ENCODE measurements around the gene CTNNA1.
A peak's percentile ranks its signal among the peaks of the same experiment; 100 is the strongest.

Gene CTNNA1

DNA sequence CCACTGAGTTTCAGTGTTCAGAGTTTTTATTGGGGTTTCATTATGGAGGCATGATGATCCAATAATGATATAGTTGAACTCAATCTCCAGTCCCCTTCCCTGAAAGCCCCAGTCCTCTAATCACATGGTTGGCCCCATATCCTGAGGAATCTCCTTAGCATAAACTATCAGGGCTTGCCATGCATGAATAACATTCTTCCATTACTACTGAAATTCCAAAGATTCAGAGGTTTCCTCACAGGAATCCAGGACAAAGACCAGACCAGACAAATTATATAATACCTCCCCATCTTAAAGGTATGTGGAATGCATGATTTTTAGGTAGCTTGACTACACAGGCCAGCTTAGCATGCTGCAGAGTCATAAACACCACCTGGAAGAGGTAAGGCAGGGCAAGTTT is 137.4 kb downstream of the CTNNA1 start:
- H3K27me3 Mint-ChIP-seq (ENCODE audit: low read depth) = no peaks in the 10 kb centered on the region
- H3K36me3 Mint-ChIP-seq (ENCODE audit: low read depth) = peaks cover 74% of the 10 kb centered on the region
- peak overlapping the region in 1 of 3 experiments; percentile 49 for H3K27ac Mint-ChIP-seq
- H3K4me3 Mint-ChIP-seq = no peak overlapping the region
- TF ChIP-seq, protein P1, sequence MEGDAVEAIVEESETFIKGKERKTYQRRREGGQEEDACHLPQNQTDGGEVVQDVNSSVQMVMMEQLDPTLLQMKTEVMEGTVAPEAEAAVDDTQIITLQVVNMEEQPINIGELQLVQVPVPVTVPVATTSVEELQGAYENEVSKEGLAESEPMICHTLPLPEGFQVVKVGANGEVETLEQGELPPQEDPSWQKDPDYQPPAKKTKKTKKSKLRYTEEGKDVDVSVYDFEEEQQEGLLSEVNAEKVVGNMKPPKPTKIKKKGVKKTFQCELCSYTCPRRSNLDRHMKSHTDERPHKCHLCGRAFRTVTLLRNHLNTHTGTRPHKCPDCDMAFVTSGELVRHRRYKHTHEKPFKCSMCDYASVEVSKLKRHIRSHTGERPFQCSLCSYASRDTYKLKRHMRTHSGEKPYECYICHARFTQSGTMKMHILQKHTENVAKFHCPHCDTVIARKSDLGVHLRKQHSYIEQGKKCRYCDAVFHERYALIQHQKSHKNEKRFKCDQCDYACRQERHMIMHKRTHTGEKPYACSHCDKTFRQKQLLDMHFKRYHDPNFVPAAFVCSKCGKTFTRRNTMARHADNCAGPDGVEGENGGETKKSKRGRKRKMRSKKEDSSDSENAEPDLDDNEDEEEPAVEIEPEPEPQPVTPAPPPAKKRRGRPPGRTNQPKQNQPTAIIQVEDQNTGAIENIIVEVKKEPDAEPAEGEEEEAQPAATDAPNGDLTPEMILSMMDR (IDR thresholded peaks at IDR 0.05; ENCODE audit: unreplicated experiment in 3 of 3) = no peak
- peaks cover 3% of the 10 kb centered on the region for H3K9me3 Mint-ChIP-seq
- H3K4me1 Mint-ChIP-seq = peaks cover under 1% of the 10 kb centered on the region

DNA sequence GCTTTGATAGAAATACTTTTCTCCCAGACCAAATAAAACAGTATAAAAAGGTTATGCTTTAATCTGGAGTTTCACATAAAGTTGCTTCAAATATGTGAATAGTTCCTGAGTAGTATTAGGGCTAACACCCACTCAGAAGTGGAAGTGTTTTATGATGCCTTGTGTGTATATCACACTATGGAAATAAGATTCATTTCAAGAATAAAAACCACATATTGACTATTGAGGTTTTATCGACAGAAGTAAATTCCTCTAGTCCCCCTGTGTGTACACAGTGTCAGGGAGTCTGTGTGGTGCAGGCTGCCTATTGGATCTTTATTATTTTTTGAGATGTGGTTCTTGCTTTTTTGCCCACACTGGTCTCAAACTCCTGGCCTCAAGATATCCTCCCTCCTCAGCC is 142.7 kb downstream of the CTNNA1 start:
- H3K4me1 Mint-ChIP-seq = peaks cover 8% of the 10 kb centered on the region
- peak overlapping the region in 1 of 3 experiments; percentile 11 for H3K27ac Mint-ChIP-seq
- peaks cover 3% of the 10 kb centered on the region for H3K9me3 Mint-ChIP-seq
- H3K4me3 Mint-ChIP-seq = no peak overlapping the region
- TF ChIP-seq, protein P1 (IDR thresholded peaks at IDR 0.05; ENCODE audit: unreplicated experiment in 3 of 3) = no peak
- H3K27me3 Mint-ChIP-seq (ENCODE audit: low read depth) = no peaks in the 10 kb centered on the region
- peaks cover 79% of the 10 kb centered on the region for H3K36me3 Mint-ChIP-seq (ENCODE audit: low read depth)

DNA sequence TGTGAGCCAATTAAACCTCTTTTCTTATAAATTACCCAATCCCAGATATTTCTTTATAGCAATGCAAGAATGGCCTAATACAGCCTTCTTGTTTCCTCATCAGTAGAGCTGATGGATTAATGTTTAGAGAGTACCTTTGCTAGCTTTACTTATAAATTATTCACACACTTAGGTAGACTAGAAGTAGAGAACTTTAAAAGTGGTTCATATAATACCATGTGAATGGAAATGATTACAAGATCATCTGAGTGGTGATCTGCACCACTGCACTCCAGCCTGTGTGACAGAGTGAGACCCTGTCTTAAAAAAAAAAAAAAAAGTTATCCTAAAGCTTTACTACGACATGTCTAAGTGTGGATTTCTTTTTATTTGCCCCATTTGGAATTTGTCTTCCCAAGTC is 145.1 kb downstream of the CTNNA1 start:
- H3K4me1 Mint-ChIP-seq = peaks cover 11% of the 10 kb centered on the region
- no peaks in the 10 kb centered on the region for H3K9me3 Mint-ChIP-seq
- no peak overlapping the region for H3K4me3 Mint-ChIP-seq
- peak overlapping the region in 2 of 3 experiments; percentile 33 to 67 for H3K27ac Mint-ChIP-seq
- no peaks in the 10 kb centered on the region for H3K27me3 Mint-ChIP-seq (ENCODE audit: low read depth)
- TF ChIP-seq, protein P1 (IDR thresholded peaks at IDR 0.05; ENCODE audit: unreplicated experiment in 3 of 3) = no peak
- H3K36me3 Mint-ChIP-seq (ENCODE audit: low read depth) = peaks cover 84% of the 10 kb centered on the region

GRCh38 chr5:138898742-138899141 is 145.5 kb downstream of the CTNNA1 start:
- peaks cover 11% of the 10 kb centered on the region for H3K4me1 Mint-ChIP-seq

GRCh38 chr5:138900281-138900965 is 147.2 kb downstream of the CTNNA1 start:
- no peak overlapping the region for H3K4me3 Mint-ChIP-seq
- H3K36me3 Mint-ChIP-seq (ENCODE audit: low read depth) = peaks cover 85% of the 10 kb centered on the region
- H3K27me3 Mint-ChIP-seq (ENCODE audit: low read depth) = no peaks in the 10 kb centered on the region
- TF ChIP-seq, protein P1 (IDR thresholded peaks at IDR 0.05; ENCODE audit: unreplicated experiment in 3 of 3) = no peak
- no peaks in the 10 kb centered on the region for H3K9me3 Mint-ChIP-seq
- H3K4me1 Mint-ChIP-seq = peaks cover 11% of the 10 kb centered on the region
- peak overlapping the region in 2 of 3 experiments; percentile 44 to 60 for H3K27ac Mint-ChIP-seq

More at GRCh38 chr5:138898742-138899141, 145.5 kb downstream of the CTNNA1 start:
- Mint-ChIP-seq H3K27ac (peak overlapping the region in 1 of 3 experiments; percentile 40), H3K27me3 (ENCODE audit: low read depth) (no peaks in the 10 kb centered on the region), H3K4me3 (no peak overlapping the region), H3K9me3 (no peaks in the 10 kb centered on the region), H3K36me3 (ENCODE audit: low read depth) (peaks cover 85% of the 10 kb centered on the region)
- TF ChIP-seq, protein P1 (IDR thresholded peaks at IDR 0.05; ENCODE audit: unreplicated experiment in 3 of 3) = no peak

- Mint-ChIP-seq H3K4me1 (peaks cover 11% of the 10 kb centered on the region), H3K27me3 (ENCODE audit: low read depth) (no peaks in the 10 kb centered on the region), H3K4me3 (no peak overlapping the region), H3K36me3 (ENCODE audit: low read depth) (peaks cover 90% of the 10 kb centered on the region), H3K27ac (peak overlapping the region; percentile 9 to 50 (median 13)), H3K9me3 (no peaks in the 10 kb centered on the region)
- TF ChIP-seq, protein P1 (IDR thresholded peaks at IDR 0.05; ENCODE audit: unreplicated experiment in 3 of 3) = no peak
Observed at GRCh38 chr5:138901716-138902115, 148.5 kb downstream of the CTNNA1 start.
